Astrocyte of the cerebellum (primary cell): ENCODE measurements around the gene TSKU.

Experiments used
- DNase-seq: peaks from one replicate; pipeline ENCODE4 v3.0.0-alpha.2; 2011; ENCODE audit warnings: low read depth
- H3K4me3 ChIP-seq: 2 replicates; pipeline ENCODE4 v1.5.1; 2011; ENCODE audit warnings: mild to moderate bottlenecking, low read depth, low read length, moderate library complexity
- CTCF ChIP-seq: IDR thresholded peaks from 2 replicates; pipeline ENCODE4 v1.5.1; 2012; ENCODE audit warnings: low read length, low read depth, moderate library complexity, mild to moderate bottlenecking; ENCODE audit errors: missing control alignments
- in situ Hi-C: cut with HindIII; loops from 2 replicates; pipeline ENCODE4 v1.10.0; 2017; ENCODE audit warnings: low sequenced_read_pairs

Gene TSKU

GRCh38 chr11:76796511-76797198 is 13.5 kb downstream of the TSKU start:
- TF ChIP-seq CTCF = no peak
- DNase-seq = no peak
- in situ Hi-C loops = loop anchor here (5.0 kb wide), 3 partner anchors 41 to 89 kb away; no protein-coding TSS in a partner anchor
- no peak overlapping the region for H3K4me3 ChIP-seq

- TF ChIP-seq CTCF = no peak
- DNase-seq = no peak
- in situ Hi-C loops = loop anchor here (5.0 kb wide), 3 partner anchors 40 to 90 kb away; no protein-coding TSS in a partner anchor
- no peak overlapping the region for H3K4me3 ChIP-seq
Measured at GRCh38 chr11:76797341-76798201, 14.4 kb downstream of the TSKU start.

- no peak overlapping the region for H3K4me3 ChIP-seq
- TF ChIP-seq CTCF = no peak
- in situ Hi-C loops = loop anchor here (5.0 kb wide), 3 partner anchors 39 to 91 kb away; no protein-coding TSS in a partner anchor
- DNase-seq = no peak
Measured at GRCh38 chr11:76798202-76798581, 15.0 kb downstream of the TSKU start.

GRCh38 chr11:76798671-76799065 is 15.5 kb downstream of the TSKU start:
- no peak for DNase-seq
- no peak for TF ChIP-seq CTCF
- H3K4me3 ChIP-seq = no peak overlapping the region
- in situ Hi-C loops = loop anchor here (5.0 kb wide), 3 partner anchors 39 to 91 kb away; no protein-coding TSS in a partner anchor

GRCh38 chr11:76799066-76799804 is 16.1 kb downstream of the TSKU start:
- in situ Hi-C loops = loop anchor here (5.0 kb wide), 3 partner anchors 38 to 92 kb away; no protein-coding TSS in a partner anchor
- no peak overlapping the region for H3K4me3 ChIP-seq
- DNase-seq = no peak
- peak; percentile 85 for TF ChIP-seq CTCF
